CD4-positive, alpha-beta T cell (primary cell): ENCODE data around the gene MEGF10. TPM values are rescaled to one million over a fixed set of nuclear protein-coding genes. Genes with fewer than 3 reads are reported as not detected.

Source experiments
- ATAC-seq: fragments of 200-7000 bp; cut with Tn5 transposase; one replicate; pipeline ENCODE4 v1.10.0; 2022; ENCODE audit warnings: mild to moderate bottlenecking; ENCODE audit not compliant: poor library complexity
- CTCF ChIA-PET: fragments of 350-600 bp; sonication (Branson Sonifier 250); formaldehyde crosslinking; loops from one replicate; lab custom pipeline; 2021; ENCODE audit warnings: antibody characterized with exemption, inconsistent platforms; lab: Charles Lee
- POLR2A ChIA-PET: fragments of 350-600 bp; sonication (Branson Sonifier 250); formaldehyde crosslinking; loops from one replicate; lab custom pipeline; 2021; ENCODE audit warnings: antibody characterized with exemption, inconsistent platforms; lab: Charles Lee
- DNase-seq, 14 experiments: peaks; one replicate each; pipeline ENCODE4 v3.0.0-alpha.2; 2013 to 2020; ENCODE audit warnings: mixed read lengths in 2 of 14
- H3K27ac ChIP-seq, 2 donors: one replicate each; pipeline versions ENCODE4 v1.5.1 to v1.7.0; 2013; ENCODE audit warnings: low read length in 2 of 2, low read depth in 1 of 2, mild to moderate bottlenecking in 1 of 2
- H3K27me3 ChIP-seq, 2 experiments: 1 replicate in 1 of 2; 2 replicates in 1 of 2; pipeline versions ENCODE4 v1.6.1 to v1.7.0; 2013; ENCODE audit warnings: low read length in 2 of 2, control low read depth in 1 of 2, mild to moderate bottlenecking in 1 of 2, moderate library complexity in 1 of 2; ENCODE audit not compliant: insufficient read depth in 2 of 2, control insufficient read depth in 1 of 2
- H3K36me3 ChIP-seq: one replicate; pipeline ENCODE4 v1.6.1; 2013; ENCODE audit warnings: low read length, control low read depth; ENCODE audit not compliant: insufficient read depth
- H3K4me1 ChIP-seq: one replicate; pipeline ENCODE4 v1.6.1; 2013; ENCODE audit warnings: low read length, control low read depth; ENCODE audit not compliant: insufficient read depth
- H3K4me3 ChIP-seq: one replicate; pipeline ENCODE4 v1.5.1; 2013; ENCODE audit warnings: mild to moderate bottlenecking, low read length, moderate library complexity
- H3K9me3 ChIP-seq, 2 experiments: 1 replicate in 1 of 2; 2 replicates in 1 of 2; pipeline versions ENCODE4 v1.6.1 to v1.7.0; 2013; ENCODE audit warnings: low read length in 2 of 2, mild to moderate bottlenecking in 2 of 2, control low read depth in 1 of 2, moderate library complexity in 1 of 2; ENCODE audit not compliant: control insufficient read depth in 1 of 2, insufficient read depth in 1 of 2
- H3K27ac Mint-ChIP-seq: one replicate; pipeline ENCODE4 v1.8.0; 2020; ENCODE audit warnings: mixed read lengths
- H3K27me3 Mint-ChIP-seq: one replicate; pipeline ENCODE4 v1.8.0; 2021; ENCODE audit warnings: mixed read lengths
- H3K36me3 Mint-ChIP-seq: one replicate; pipeline ENCODE4 v1.8.0; 2021; ENCODE audit warnings: low read depth, mixed read lengths
- H3K4me1 Mint-ChIP-seq: one replicate; pipeline ENCODE4 v1.8.0; 2021; ENCODE audit warnings: low read depth, mixed read lengths
- H3K4me3 Mint-ChIP-seq: one replicate; pipeline ENCODE4 v1.8.0; 2020; ENCODE audit warnings: mild to moderate bottlenecking, mixed read lengths
- H3K9me3 Mint-ChIP-seq: one replicate; pipeline ENCODE4 v1.8.0; 2020; ENCODE audit warnings: mixed read lengths
- intact Hi-C, 2 experiments: fragments of 100-400 bp; cut with DNase I in 1 of 2; cut with micrococcal nuclease in 1 of 2; formaldehyde crosslinking; loops; one replicate each; pipeline versions ENCODE4 v1.15.1 to v1.9.0; 2023 to 2025; cut with DNase I, micrococcal nuclease
- total RNA-seq, 174 experiments: library from RNA in 2 of 174; stranded (reverse) in 2 of 174; gene quantifications; one replicate each; pipeline ENCODE4 v1.2.3 and lab custom pipeline; 2021 to 2026
- TF ChIP-seq, protein P1 (sequence below): fragments of 200-600 bp; IDR thresholded peaks from one replicate; pipeline ENCODE4 v1.8.0; 2022; ENCODE audit warnings: antibody characterized with exemption, mild to moderate bottlenecking

The MEGF10 gene
- total RNA-seq, 2 experiments from 2014 or later = not detected

DNA sequence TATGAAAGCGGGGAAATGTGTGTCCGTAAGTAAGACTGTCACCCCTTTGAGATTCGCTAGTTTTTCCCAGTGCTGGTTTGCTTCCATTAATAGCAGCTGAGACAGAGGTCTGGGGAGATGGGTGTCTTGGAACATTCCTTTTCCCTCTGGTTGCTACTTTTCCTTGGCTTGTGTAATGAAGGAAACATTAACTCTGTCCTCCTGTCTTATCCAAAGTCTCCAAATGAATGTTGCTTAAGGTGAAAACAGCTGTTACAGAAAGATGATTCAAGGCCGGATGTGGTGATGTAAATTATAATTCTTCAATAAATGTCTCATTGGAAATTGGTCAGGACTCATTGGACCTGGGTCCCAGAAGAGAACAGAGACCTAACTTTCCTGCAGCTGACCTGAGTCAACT lies 50.0 kb downstream of the MEGF10 start:
- TF ChIP-seq, protein P1, sequence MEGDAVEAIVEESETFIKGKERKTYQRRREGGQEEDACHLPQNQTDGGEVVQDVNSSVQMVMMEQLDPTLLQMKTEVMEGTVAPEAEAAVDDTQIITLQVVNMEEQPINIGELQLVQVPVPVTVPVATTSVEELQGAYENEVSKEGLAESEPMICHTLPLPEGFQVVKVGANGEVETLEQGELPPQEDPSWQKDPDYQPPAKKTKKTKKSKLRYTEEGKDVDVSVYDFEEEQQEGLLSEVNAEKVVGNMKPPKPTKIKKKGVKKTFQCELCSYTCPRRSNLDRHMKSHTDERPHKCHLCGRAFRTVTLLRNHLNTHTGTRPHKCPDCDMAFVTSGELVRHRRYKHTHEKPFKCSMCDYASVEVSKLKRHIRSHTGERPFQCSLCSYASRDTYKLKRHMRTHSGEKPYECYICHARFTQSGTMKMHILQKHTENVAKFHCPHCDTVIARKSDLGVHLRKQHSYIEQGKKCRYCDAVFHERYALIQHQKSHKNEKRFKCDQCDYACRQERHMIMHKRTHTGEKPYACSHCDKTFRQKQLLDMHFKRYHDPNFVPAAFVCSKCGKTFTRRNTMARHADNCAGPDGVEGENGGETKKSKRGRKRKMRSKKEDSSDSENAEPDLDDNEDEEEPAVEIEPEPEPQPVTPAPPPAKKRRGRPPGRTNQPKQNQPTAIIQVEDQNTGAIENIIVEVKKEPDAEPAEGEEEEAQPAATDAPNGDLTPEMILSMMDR = no peak
- no peak overlapping the region for H3K4me3 Mint-ChIP-seq
- no peaks in the 10 kb centered on the region for H3K36me3 Mint-ChIP-seq
- Histone ChIP-seq H3K4me1 (no peaks in the 10 kb centered on the region), H3K27me3 (no peaks in the 10 kb centered on the region), H3K27ac (no peak overlapping the region), H3K4me3 (no peak overlapping the region), H3K9me3 (no peaks in the 10 kb centered on the region), H3K36me3 (no peaks in the 10 kb centered on the region)
- peaks cover 18% of the 10 kb centered on the region for H3K27me3 Mint-ChIP-seq
- H3K9me3 Mint-ChIP-seq = no peaks in the 10 kb centered on the region
- no peak for ATAC-seq
- intact Hi-C loops = no loop called here
- DNase-seq = no peak
- ChIA-PET CTCF (no interaction called here), POLR2A (no interaction called here)
- no peaks in the 10 kb centered on the region for H3K4me1 Mint-ChIP-seq
- no peak overlapping the region for H3K27ac Mint-ChIP-seq

DNA sequence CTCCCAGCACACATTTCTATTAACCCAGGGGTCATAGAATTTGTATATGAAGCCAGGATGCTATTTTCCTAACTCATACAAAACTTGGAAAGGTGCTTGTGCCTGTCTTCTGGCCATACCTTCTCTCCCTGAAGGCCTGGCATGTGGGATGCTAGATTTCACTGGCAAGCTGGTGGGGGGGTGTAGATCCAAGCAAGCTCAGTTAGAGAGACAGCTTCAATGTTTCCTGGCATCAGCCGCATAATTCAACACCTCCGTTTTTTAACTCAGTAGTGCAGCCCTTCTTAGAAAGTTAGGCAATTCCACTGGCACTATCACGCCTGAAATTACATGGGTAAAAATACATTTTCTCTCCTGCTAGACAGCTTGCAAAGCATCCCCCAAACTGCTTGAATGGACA lies 51.8 kb downstream of the MEGF10 start:
- no peaks in the 10 kb centered on the region for H3K36me3 Mint-ChIP-seq
- ATAC-seq (no peak), DNase-seq (no peak)
- CTCF ChIA-PET = no interaction called here
- Histone ChIP-seq H3K4me1 (no peaks in the 10 kb centered on the region), H3K36me3 (no peaks in the 10 kb centered on the region), H3K4me3 (no peak overlapping the region), H3K27me3 (no peaks in the 10 kb centered on the region), H3K9me3 (no peaks in the 10 kb centered on the region), H3K27ac (no peak overlapping the region)
- POLR2A ChIA-PET = no interaction called here
- intact Hi-C loops = no loop called here
- TF ChIP-seq, protein P1 = no peak
- peaks cover 19% of the 10 kb centered on the region for H3K27me3 Mint-ChIP-seq
- no peak overlapping the region for H3K27ac Mint-ChIP-seq
- no peaks in the 10 kb centered on the region for H3K9me3 Mint-ChIP-seq
- H3K4me1 Mint-ChIP-seq = no peaks in the 10 kb centered on the region
- no peak overlapping the region for H3K4me3 Mint-ChIP-seq

DNA sequence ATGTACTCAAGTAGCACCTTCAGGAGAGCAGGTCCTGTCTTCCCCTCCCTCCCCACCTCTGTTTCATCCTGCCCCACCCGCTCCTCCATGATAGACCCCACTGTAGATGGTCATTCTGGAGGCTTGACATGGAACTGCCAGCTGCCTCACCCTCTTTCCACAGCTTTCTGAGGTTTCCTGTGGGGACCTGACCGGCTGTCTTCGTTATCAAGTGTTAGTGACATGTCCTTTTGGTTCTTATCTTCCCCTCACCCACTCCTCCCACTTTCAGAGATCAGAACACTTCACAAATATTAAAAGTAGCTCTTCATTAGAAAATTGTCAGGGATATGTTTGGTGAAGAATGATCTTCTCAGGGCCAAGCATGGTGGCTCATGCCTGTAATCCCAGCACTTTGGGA lies 52.7 kb downstream of the MEGF10 start:
- Histone ChIP-seq H3K4me3 (no peak overlapping the region), H3K36me3 (no peaks in the 10 kb centered on the region), H3K9me3 (no peaks in the 10 kb centered on the region), H3K27ac (no peak overlapping the region), H3K4me1 (no peaks in the 10 kb centered on the region), H3K27me3 (no peaks in the 10 kb centered on the region)
- Mint-ChIP-seq H3K27ac (no peak overlapping the region), H3K9me3 (no peaks in the 10 kb centered on the region), H3K36me3 (no peaks in the 10 kb centered on the region), H3K27me3 (peaks cover 19% of the 10 kb centered on the region), H3K4me1 (no peaks in the 10 kb centered on the region), H3K4me3 (no peak overlapping the region)
- ATAC-seq (no peak), DNase-seq (no peak)
- ChIA-PET CTCF (no interaction called here), POLR2A (no interaction called here)
- TF ChIP-seq, protein P1 = no peak
- intact Hi-C loops = no loop called here
